ENCODE results near the gene CD48. TPM values are rescaled to one million over a fixed set of nuclear protein-coding genes. Genes with fewer than 3 reads are reported as not detected.

The CD48 gene
- total RNA-seq, 1 donor from 2014 or later, result not detected

DNA sequence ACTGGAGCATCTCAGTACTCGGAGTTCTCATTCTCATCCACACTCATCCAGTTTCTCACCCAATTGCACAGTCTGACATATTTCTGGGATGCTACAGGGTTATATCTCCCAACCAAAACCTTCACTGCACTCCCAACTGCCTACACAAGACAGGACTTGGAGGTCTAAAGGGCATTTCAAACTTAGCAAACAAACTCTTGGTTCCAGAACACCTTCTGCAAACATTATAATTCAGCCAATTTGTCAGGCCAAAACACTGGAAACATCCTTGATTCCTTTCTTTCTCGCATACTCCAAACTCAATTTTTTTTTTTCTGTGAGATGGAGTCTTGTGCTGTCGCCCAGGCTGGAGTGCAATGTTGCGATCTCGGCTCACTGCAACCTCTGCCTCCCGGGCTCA lies 72.7 kb downstream of the CD48 start:
- Mint-ChIP-seq H3K36me3 (ENCODE audit: insufficient read depth) (no peaks in the 10 kb centered on the region), H3K4me3 (ENCODE audit: low read depth) (no peak overlapping the region), H3K27ac (no peak overlapping the region), H3K9me3 (ENCODE audit: low read depth) (no peaks in the 10 kb centered on the region), H3K27me3 (no peaks in the 10 kb centered on the region), H3K4me1 (ENCODE audit: low read depth) (peaks cover 21% of the 10 kb centered on the region)
- TF ChIP-seq, protein P1, sequence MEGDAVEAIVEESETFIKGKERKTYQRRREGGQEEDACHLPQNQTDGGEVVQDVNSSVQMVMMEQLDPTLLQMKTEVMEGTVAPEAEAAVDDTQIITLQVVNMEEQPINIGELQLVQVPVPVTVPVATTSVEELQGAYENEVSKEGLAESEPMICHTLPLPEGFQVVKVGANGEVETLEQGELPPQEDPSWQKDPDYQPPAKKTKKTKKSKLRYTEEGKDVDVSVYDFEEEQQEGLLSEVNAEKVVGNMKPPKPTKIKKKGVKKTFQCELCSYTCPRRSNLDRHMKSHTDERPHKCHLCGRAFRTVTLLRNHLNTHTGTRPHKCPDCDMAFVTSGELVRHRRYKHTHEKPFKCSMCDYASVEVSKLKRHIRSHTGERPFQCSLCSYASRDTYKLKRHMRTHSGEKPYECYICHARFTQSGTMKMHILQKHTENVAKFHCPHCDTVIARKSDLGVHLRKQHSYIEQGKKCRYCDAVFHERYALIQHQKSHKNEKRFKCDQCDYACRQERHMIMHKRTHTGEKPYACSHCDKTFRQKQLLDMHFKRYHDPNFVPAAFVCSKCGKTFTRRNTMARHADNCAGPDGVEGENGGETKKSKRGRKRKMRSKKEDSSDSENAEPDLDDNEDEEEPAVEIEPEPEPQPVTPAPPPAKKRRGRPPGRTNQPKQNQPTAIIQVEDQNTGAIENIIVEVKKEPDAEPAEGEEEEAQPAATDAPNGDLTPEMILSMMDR (IDR thresholded peaks at IDR 0.05; ENCODE audit: unreplicated experiment), result no peak
- no peak for DNase-seq (ENCODE audit: low spot score, unreplicated experiment)

DNA sequence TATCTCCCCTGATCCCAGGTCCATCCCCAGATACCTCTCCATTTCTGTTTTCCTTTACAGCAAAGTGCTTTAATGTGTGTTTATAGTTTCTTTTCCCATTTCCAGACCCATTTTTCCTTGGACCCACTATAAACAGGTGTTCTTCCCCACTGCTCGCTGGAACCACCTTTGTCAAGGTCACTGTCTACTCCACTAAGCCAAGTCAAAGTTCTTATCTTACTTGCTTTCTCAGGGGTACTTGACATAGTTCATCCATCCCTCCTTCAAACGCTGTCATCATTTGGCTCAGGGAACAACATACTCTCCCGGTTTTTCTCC lies 73.1 kb downstream of the CD48 start:
- no peaks in the 10 kb centered on the region for H3K27me3 Mint-ChIP-seq
- H3K36me3 Mint-ChIP-seq (ENCODE audit: insufficient read depth), result no peaks in the 10 kb centered on the region
- H3K9me3 Mint-ChIP-seq (ENCODE audit: low read depth), result no peaks in the 10 kb centered on the region
- TF ChIP-seq, protein P1 (IDR thresholded peaks at IDR 0.05; ENCODE audit: unreplicated experiment), result no peak
- H3K4me3 Mint-ChIP-seq (ENCODE audit: low read depth), result no peak overlapping the region
- peaks cover 21% of the 10 kb centered on the region for H3K4me1 Mint-ChIP-seq (ENCODE audit: low read depth)
- no peak overlapping the region for H3K27ac Mint-ChIP-seq
- no peak for DNase-seq (ENCODE audit: low spot score, unreplicated experiment)

DNA sequence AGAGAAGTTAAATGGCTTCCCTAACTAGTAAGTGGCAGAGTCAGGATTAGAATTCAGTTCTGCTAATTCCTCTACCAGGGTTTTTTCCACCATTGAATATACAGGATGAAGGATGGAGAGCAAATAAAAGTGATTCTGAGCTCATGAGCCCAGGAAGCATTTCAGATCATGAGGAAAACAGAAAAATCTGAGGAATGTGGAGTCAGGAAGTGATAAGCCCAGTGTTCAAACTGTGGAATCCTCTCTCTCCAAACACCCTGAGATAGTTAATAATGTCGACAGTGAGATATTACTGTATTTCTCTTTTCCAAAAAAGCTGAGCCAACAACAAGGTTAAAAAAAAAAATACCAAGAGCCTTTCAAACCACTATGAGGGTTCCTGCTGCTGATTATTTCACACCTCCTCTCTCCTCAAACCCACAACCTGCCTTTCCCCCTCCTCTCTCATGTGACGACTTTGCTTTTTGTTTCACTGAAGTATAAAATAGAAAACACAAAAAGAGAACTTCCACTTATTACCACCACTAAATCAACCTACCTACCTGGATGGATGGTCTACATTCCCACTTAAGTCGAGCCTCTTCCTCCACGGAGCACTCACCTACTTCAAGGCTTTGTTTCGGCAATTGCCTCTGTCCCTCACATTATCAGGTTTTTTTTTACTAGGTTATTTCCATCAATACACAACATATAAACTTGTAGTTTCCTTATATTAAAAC lies 73.6 kb downstream of the CD48 start:
- Mint-ChIP-seq H3K9me3 (ENCODE audit: low read depth) (no peaks in the 10 kb centered on the region), H3K4me1 (ENCODE audit: low read depth) (peaks cover 21% of the 10 kb centered on the region), H3K36me3 (ENCODE audit: insufficient read depth) (no peaks in the 10 kb centered on the region), H3K4me3 (ENCODE audit: low read depth) (no peak overlapping the region), H3K27ac (peak overlapping the region; percentile 77), H3K27me3 (no peaks in the 10 kb centered on the region)
- DNase-seq (ENCODE audit: low spot score, unreplicated experiment), result no peak
- TF ChIP-seq, protein P1 (IDR thresholded peaks at IDR 0.05; ENCODE audit: unreplicated experiment), result no peak

DNA sequence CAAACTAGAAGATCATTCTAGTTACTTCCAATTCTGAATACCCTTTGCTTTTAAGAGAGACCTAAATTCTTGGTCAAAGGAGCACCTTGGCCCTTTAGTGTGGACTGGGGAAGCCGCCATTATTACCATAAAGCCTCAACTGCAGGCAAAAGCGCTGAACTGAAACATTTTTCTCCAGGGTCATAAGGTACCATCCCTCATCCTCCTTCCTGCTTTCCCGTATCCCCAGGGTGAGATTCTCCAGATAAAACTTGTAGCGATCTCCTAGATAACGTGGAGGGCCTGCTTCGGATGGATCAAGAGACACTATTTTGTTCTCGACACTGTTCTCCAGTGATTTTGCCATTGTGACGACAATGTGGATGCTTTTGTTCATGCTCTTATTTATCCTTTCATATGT lies 74.6 kb downstream of the CD48 start:
- peaks cover 21% of the 10 kb centered on the region for H3K4me1 Mint-ChIP-seq (ENCODE audit: low read depth)
- TF ChIP-seq, protein P1 (IDR thresholded peaks at IDR 0.05; ENCODE audit: unreplicated experiment), result no peak
- H3K4me3 Mint-ChIP-seq (ENCODE audit: low read depth), result no peak overlapping the region
- no peak for DNase-seq (ENCODE audit: low spot score, unreplicated experiment)
- H3K9me3 Mint-ChIP-seq (ENCODE audit: low read depth), result no peaks in the 10 kb centered on the region
- no peaks in the 10 kb centered on the region for H3K27me3 Mint-ChIP-seq
- H3K36me3 Mint-ChIP-seq (ENCODE audit: insufficient read depth), result no peaks in the 10 kb centered on the region
- no peak overlapping the region for H3K27ac Mint-ChIP-seq

DNA sequence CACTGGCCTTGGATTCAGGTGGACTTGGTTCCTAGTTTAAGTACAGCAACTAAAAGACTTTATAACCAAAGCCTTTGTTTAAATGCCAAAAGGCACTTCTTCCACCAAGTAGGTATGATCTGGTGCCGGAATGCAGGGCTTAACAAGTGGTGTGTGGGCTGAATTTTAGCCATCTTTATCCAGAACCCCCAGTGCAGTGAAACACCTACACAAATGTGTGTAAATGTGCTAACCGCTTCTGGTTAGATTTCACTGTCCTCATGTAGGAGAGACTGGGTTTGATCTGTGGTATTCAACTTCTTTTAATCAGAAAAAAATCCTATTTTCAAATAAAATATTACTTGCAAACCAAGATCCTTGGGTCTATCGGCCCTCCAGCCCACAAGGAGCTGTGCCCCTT lies 75.1 kb downstream of the CD48 start:
- no peak overlapping the region for H3K27ac Mint-ChIP-seq
- H3K4me3 Mint-ChIP-seq (ENCODE audit: low read depth), result no peak overlapping the region
- DNase-seq (ENCODE audit: low spot score, unreplicated experiment), result no peak
- no peaks in the 10 kb centered on the region for H3K36me3 Mint-ChIP-seq (ENCODE audit: insufficient read depth)
- TF ChIP-seq, protein P1 (IDR thresholded peaks at IDR 0.05; ENCODE audit: unreplicated experiment), result no peak
- H3K9me3 Mint-ChIP-seq (ENCODE audit: low read depth), result no peaks in the 10 kb centered on the region
- H3K4me1 Mint-ChIP-seq (ENCODE audit: low read depth), result peaks cover 21% of the 10 kb centered on the region
- no peaks in the 10 kb centered on the region for H3K27me3 Mint-ChIP-seq

All from progenitor cell of endocrine pancreas (in vitro differentiated cells).